ENCODE measurements around the gene FANCG.
A peak's percentile ranks its signal among the peaks of the same experiment; 100 is the strongest.

FANCG gene

DNA sequence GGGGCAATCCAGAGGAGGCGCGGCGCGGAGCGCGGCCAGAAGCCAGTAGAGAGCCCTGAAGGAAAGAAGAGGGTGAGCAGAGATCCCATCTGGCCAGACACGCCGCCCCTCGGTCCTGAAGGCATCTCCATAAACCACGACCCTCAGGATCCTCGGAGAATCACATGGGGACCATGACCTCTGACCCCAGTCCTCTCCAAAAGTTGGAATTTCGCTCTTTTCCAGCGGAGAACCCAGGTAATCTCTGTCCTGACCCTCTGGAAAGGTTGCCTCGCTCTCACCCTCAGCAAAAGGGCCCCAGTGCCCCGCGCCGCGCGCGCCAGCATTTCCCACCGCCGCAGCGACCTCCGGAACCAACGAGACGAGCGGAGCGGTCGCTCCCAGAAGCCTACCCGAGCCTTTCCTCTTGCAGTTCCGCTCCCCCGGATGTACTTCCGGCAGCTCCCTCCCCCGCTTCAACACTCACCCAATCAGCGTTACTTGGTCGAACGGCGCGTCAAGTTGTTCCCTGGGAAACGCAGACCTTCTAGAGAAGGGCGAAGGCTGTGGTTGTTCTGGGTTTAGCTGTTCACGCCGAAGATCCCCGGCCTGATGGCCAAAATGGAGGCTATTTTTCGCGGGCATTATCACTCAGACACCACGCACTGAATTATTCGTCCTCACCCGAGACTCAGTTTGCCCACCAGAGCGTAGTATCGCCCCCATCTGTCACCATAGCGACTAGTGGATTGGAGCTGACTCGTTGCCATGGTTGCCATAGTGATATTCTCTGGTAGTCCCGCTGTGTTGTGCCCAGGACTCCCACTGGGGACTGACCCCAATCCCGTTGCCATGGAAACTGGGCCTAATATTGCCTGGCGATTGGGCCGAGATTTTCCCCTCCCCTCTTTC is 23.3 kb upstream of the FANCG start, which contains the start of gene STOML2:
STOML2 (minus strand) TSS at position 363 of the 891 bp plus-strand sequence; CDS start at position 326, 37 bp downstream.
- DNase-seq: peak; percentile 92

- DNase-seq: no peak
These were observed 22.7 kb upstream of the FANCG start for GRCh38 chr9:35102465-35102768.

GRCh38 chr9:35097573-35097972 is 17.8 kb upstream of the FANCG start:
- DNase-seq: no peak

DNA sequence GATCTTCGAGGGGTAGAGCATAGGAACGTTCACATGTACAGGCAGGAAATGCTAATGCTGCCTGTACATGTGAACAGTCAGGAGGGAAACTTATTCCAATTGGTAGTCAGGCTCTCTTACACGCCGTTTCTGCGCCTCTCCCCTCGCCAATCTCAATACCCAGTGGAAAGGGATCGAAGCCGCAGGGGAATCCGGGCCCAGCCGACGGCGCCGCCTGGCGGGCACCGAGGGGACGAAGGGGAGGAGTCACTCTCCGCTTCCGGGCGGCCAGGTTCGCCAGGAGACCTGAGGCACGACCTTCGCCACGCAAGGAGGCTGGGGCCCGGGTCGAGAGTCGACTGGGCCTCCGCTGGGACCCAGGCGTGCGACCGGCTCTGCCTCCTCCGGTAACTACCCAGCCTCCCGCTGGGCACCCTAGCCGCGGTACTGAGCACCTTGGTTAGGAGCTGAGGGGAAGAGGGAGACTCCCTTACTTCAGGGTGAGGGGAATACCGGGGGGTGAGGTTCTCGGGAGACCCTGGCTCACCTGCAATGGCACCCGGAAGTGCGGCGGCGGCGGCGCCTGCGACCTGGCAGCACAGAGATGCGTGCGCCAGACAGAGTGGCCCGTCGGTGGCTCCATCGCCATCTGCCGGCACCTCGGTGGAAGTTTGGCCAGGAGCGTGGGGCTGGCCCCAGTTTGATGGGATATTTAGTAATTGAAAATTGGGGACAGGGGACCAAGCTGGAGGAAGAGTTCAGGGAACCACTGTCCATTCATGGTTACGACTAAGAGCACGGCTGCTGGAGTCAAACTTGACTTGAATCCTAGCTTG is 16.5 kb upstream of the FANCG start, which contains the start of gene PIGO:
PIGO (minus strand) TSS at position 557 of the 815 bp plus-strand sequence. CDS start 1,026 bp downstream, outside the sequence.
- peak; percentile 95 for DNase-seq

DNA sequence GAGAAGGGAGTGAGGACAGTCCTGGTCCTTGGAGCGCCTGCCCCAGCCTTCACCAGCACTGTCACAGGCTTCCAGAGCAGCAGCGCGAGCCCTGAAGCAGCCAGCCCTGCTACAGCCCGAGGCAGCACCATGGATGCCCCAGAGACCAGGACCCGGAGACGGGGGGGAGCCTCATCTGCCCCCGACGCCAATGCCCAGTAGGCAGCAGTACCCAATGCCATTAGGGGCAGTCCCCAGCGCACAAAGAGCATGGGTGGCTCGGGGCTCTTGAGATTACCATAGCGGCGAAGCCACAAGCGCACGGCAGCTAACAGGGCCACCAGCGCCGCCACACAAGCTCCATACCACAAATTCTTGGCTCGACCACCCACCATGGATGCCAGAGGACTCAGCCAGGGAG is 11.8 kb upstream of the FANCG start:
- no peak for DNase-seq

DNA sequence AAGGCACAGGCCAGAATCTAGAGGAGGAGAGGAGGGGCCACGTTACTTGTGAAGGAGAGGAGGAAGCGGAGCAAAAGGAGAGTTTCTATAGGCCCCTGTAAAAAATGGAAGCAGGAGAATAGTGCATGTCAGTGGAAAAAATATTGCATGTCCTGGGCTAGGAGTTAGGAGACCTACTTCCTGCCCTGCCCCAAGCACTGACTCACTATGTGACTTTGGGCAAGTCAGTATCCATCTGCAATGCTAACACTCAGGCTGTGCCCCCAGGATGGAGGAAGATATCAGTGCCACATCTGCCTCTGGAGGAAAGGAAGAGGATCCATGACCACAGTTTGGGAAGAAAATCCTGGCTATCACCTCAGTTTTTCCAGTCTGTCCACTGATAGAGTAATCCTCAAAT is 9.7 kb upstream of the FANCG start:
- no peak for DNase-seq

DNA sequence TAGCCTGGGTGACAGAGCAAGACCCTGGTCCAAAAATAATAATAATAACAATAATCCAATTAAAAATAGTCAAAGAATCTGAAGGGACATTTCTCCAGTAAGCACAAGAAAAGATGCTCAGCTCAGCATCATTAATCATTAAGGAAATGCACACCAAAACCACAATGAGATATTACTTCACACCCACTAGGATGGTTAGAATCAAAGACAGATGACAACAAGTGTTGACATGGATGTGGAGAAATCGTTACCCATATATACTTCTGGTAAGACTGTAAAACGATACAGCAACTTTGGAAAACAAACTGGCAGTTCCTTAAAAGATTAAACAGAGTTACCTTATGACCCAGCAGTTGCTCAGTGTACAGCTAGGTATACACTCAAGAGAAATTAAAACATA is 5.3 kb upstream of the FANCG start:
- DNase-seq: no peak

DNA sequence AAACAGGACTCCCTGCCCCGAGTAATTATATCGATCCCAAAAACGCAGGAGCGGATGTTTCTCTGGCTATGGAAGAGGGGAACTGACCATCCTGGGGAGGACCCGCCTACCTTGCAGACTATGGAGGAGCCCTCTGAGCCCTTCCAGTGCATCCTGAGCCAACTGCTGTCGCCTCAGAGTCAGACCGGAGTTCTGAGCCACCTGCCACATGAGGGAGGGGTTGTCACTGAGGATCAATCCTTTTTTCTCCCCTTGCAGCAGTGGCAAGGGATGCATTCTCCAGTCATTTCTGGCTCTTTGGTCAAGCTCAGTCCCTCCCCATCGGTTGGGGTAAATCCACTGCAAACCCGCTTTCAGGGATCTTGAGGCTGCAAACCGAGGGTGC is 709 bp downstream of the FANCG start:
- no peak for DNase-seq

DNA sequence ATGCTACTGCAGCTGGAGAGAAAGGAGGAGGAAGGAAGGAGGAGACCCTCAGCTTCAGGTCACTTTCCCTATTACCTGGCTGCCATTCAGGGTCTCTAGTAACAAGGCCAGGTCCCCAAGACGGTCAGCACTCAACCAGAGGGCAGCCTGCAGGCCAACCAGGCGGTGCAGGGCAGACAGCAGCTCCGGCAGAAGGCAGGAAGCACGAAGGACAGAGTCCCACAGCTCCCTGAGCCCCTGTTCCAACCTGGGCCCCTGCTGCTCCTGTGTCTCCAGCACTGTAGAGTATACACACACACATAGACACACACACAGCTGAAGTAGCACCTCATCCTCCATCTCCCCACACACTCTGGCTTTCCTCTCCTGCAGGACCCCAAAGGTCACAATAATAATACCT is 1.7 kb downstream of the FANCG start:
- DNase-seq: no peak

DNA sequence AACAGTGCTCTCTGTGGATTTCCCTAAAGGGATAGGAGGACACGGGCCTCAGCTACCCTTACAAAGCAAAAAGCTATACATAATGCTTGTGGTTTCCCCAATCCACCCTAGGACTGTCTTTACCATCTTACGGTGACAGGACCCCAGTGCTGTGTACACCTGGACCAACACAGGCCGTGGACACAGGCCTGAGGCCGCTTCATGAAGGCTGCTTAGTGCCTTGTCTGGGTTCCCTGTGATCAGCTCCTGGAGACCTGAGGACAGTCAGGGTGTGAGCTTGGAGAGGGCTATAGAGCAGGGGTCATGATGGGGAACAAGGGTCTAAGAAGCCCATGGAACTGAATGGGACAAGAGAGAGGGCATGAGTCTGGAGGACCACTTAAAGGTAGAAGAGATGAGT is 2.9 kb downstream of the FANCG start:
- no peak for DNase-seq

- no peak for DNase-seq
These were observed 4.4 kb downstream of the FANCG start for GRCh38 chr9:35075358-35075757.

DNA sequence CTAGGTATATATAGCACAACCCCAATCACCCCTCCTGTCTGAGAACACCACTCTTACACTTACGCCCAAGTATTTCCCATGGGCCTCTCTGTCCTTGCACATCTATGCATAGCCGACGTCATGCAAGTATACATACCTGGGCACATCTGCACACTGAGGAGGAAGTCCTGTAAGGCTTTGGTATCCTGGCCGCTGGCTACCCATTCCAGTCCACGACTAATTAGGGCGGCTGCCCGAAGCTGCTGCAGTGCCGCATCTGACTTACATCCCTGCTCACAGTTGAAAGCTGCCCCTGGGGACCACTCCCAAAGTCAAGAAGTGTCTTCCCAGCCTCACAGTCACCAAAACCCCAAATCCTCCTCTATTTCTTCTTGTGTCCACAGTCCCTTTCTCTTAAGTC is 5.0 kb downstream of the FANCG start:
- DNase-seq: no peak

GRCh38 chr9:35074141-35074540 is 5.6 kb downstream of the FANCG start:
- DNase-seq: no peak

GRCh38 chr9:35073279-35073612 is 6.5 kb downstream of the FANCG start:
- no peak for DNase-seq

GRCh38 chr9:35072461-35073278 is 7.1 kb downstream of the FANCG start, which contains the start of gene VCP:
VCP (minus strand) TSS chr9:35072625; CDS start chr9:35072353, 272 bp downstream.
- peak; percentile 96 for DNase-seq

DNA sequence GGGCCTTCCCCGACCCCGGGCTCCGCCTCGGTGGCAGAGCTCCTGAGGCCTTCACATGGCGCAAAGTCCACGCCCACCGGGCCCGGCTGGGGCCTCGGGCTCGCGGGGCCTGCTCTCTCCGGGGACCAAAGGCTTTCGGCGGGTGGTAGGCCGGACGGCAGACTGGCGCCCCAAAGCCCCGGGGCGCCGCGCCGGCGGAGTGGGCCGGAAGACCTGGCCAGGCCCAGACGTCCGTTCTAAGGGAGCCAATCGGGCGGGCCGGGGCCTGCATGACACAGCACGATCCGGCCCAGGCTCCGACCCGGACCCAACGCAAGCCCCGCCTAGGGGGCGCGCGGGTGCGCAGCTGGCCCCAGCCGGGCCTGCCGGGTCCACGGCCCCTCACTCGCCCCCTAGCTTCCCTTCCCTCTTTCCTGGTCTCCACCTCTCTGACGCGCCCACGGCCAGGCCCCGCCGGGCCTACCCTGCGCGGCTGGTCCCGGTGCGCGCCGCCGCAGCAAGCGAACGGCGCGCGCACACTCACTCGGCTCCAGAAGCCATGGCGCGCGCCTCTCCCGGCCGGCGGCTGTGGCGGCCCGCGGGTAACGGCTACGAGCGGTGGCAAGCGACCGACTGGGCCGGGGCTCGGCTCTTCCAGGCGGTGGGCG is 7.8 kb downstream of the FANCG start:
- peak; percentile 90 for DNase-seq

- no peak for DNase-seq
These were observed 8.6 kb downstream of the FANCG start for GRCh38 chr9:35070823-35071813.

DNA sequence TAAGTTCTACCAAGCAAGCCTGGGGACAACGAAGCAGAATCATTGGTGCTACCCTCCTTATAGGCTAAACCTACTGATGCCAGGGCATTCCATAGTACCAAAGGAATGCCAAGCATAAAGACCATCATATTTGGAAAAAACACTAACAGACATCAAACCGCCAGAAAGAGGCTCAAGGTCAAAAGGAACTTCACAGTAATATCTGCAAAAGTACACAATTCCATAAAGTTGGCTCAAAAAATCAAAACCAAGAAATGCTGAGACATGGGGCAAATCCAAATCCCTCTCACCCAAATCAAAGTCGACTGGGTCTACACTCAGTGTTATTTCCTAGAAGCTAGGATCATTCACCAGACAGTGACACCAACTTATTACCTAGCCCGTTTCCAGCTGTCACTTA is 10.7 kb downstream of the FANCG start:
- no peak for DNase-seq

- no peak for DNase-seq
These were observed 12.7 kb downstream of the FANCG start for GRCh38 chr9:35067056-35067455.

- no peak for DNase-seq
These were observed 19.1 kb downstream of the FANCG start for GRCh38 chr9:35060548-35061207.

- no peak for DNase-seq
These were observed 20.3 kb downstream of the FANCG start for GRCh38 chr9:35059438-35059837.

All from activated CD8-positive, alpha-beta memory T cell treated with anti-CD3 and anti-CD28 coated beads for 24 hours (primary cell).